Heart left ventricle (tissue), 13 donors: ENCODE data around the gene ASH1L.

ENCODE experiments used
- POLR2A ChIP-seq, 2 donors: fragments of 450-650 bp; IDR thresholded peaks; one replicate each; pipeline ENCODE4 v1.6.1; 2017; ENCODE audit warnings: antibody characterized with exemption in 2 of 2, mild to moderate bottlenecking in 2 of 2, moderate library complexity in 2 of 2
- TF ChIP-seq, protein P1 (sequence below), 12 donors: fragments of 200-600 bp; sonication (generic) in 4 of 12; IDR thresholded peaks; one replicate each; pipeline versions ENCODE4 v1.5.0 to v1.8.0; 2018 to 2022; ENCODE audit warnings: antibody characterized with exemption in 12 of 12, mild to moderate bottlenecking in 5 of 12
- donor health status: ischemic (EF 13 %, LVEDD 7.1; RV severe dilation, severe dysfunction).
- donor health status: DM: no; HTN: yes; CAD: no.
- donor health status: DM: no; HTN: no; CAD: no.
- donor health status: ischemic (EF 25% LVEDD 6.9; RV normal size, moderate dysfunction).
- donor health status: ischemic (EF 25% LVEDD 5.7; RV mildly dilated, moderate dysfunction).
- donor health status: ischemic (EF 35%, LVEDD 5.7; RV mildly dilated, moderate dysfunction).
- donor health status: nonischemic (EF 11% LVEDD 7.7; RV severe dilation, severe dysfunction).
- donor health status: DM: yes; HTN: yes; CAD: no.
- donor health status: PGD.
- donor health status: ischemic (EF 29% LVEDD 5.4; RV normal size, mild dysfunction).
- donor health status: nonischemic (EF 23%, LVEDD 6.1; RV moderate dilation, normal function).

DNA sequence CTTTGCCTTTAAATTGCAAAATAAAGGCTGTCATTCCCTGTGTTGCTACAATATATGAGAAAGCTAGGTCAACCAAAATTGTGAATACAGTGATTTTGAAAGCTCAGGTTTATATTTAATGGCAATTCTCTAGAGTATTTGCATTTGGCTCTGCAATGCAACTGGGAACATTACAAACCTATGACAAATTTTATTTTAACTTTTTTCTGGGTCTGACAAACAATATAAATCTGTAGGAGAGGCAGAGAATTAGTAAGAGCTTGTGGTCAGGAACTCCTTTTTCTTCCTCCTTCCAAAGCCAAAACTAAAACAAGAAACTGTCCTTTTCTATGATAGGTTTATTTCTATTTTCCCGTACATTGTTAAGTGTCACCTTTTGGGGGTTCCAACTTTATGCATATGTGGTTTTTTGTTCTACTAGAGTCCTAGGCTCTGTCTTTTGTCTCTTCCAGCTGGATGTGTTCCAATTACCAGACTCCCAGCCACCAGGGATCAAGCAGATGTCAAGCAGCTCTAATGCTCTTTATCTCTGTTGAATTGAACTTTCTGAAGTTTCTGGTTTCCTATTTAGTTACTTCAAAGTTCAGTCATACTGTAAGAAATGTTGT, 106.9 kb downstream of the ASH1L start:
- TF ChIP-seq, protein P1, sequence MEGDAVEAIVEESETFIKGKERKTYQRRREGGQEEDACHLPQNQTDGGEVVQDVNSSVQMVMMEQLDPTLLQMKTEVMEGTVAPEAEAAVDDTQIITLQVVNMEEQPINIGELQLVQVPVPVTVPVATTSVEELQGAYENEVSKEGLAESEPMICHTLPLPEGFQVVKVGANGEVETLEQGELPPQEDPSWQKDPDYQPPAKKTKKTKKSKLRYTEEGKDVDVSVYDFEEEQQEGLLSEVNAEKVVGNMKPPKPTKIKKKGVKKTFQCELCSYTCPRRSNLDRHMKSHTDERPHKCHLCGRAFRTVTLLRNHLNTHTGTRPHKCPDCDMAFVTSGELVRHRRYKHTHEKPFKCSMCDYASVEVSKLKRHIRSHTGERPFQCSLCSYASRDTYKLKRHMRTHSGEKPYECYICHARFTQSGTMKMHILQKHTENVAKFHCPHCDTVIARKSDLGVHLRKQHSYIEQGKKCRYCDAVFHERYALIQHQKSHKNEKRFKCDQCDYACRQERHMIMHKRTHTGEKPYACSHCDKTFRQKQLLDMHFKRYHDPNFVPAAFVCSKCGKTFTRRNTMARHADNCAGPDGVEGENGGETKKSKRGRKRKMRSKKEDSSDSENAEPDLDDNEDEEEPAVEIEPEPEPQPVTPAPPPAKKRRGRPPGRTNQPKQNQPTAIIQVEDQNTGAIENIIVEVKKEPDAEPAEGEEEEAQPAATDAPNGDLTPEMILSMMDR (IDR thresholded peaks at IDR 0.05): no peak
- no peak for TF ChIP-seq POLR2A (IDR thresholded peaks at IDR 0.05)
